Measurements from ENCODE around the gene LTBP4. TPM values are rescaled to one million over a fixed set of nuclear protein-coding genes. Genes with fewer than 3 reads are reported as not detected.

Gene LTBP4
- total and polyA plus RNA-seq, 2 of the 13 experiments (the other 11 are each of a cell fraction or from before 2014, with no cell fraction given) = 0.86 to 2.3 TPM

DNA sequence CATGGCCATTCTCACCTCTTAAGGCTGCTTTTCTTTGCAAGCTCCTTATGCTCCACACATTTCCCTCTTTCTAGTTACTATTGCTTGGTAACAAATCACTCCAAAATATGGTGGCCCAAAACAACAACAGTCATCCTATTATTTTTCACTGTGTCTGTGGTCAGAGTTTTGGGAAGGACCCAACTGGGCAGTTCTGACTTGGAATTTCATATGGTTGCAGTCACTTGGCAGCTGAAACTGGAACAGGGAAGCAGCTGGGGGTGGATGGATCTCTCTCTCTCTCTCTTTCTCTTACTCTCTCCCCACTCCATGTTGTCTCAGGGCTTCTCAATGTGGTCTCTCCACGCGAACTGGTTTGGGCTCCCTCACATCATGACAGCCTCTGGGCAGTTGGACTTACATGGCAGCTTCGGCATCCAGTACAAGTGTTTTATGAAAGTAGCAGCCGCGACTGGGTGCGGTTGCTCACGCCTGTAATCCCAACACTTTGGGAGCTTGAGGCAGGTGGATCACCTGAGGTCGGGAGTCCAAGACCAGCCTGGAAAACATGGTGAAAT is 49.7 kb downstream of the LTBP4 start:
- TF ChIP-seq KMT2B (CRISPR knock-in tag; IDR thresholded peaks at IDR 0.05) = no peak
- no peak for TF ChIP-seq ATF1 (CRISPR knock-in tag; IDR thresholded peaks at IDR 0.05)
- TF ChIP-seq HOXA3 (CRISPR knock-in tag; IDR thresholded peaks at IDR 0.05) = no peak
- TF ChIP-seq ZNF136 (CRISPR knock-in tag; IDR thresholded peaks at IDR 0.05; ENCODE audit: low read depth) = no peak
- TF ChIP-seq ZSCAN30 (CRISPR knock-in tag; IDR thresholded peaks at IDR 0.05) = no peak
- no peak for TF ChIP-seq ARNT2 (CRISPR knock-in tag; IDR thresholded peaks at IDR 0.05; ENCODE audit: low read depth)
- TF ChIP-seq ZNF83 (CRISPR knock-in tag; IDR thresholded peaks at IDR 0.05; ENCODE audit: borderline replicate concordance) = no peak
- no peak for TF ChIP-seq NFIC (IDR thresholded peaks at IDR 0.05; ENCODE audit: low read length)
- TF ChIP-seq, protein P1, sequence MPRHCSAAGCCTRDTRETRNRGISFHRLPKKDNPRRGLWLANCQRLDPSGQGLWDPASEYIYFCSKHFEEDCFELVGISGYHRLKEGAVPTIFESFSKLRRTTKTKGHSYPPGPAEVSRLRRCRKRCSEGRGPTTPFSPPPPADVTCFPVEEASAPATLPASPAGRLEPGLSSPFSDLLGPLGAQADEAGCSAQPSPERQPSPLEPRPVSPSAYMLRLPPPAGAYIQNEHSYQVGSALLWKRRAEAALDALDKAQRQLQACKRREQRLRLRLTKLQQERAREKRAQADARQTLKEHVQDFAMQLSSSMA (CRISPR knock-in tag; IDR thresholded peaks at IDR 0.05) = no peak
- TF ChIP-seq BHLHE40 (IDR thresholded peaks at IDR 0.05; ENCODE audit: low read length) = no peak
- TF ChIP-seq, protein P2, sequence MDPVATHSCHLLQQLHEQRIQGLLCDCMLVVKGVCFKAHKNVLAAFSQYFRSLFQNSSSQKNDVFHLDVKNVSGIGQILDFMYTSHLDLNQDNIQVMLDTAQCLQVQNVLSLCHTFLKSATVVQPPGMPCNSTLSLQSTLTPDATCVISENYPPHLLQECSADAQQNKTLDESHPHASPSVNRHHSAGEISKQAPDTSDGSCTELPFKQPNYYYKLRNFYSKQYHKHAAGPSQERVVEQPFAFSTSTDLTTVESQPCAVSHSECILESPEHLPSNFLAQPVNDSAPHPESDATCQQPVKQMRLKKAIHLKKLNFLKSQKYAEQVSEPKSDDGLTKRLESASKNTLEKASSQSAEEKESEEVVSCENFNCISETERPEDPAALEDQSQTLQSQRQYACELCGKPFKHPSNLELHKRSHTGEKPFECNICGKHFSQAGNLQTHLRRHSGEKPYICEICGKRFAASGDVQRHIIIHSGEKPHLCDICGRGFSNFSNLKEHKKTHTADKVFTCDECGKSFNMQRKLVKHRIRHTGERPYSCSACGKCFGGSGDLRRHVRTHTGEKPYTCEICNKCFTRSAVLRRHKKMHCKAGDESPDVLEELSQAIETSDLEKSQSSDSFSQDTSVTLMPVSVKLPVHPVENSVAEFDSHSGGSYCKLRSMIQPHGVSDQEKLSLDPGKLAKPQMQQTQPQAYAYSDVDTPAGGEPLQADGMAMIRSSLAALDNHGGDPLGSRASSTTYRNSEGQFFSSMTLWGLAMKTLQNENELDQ (CRISPR knock-in tag; IDR thresholded peaks at IDR 0.05; ENCODE audit: borderline replicate concordance) = no peak
- TF ChIP-seq, protein P3, sequence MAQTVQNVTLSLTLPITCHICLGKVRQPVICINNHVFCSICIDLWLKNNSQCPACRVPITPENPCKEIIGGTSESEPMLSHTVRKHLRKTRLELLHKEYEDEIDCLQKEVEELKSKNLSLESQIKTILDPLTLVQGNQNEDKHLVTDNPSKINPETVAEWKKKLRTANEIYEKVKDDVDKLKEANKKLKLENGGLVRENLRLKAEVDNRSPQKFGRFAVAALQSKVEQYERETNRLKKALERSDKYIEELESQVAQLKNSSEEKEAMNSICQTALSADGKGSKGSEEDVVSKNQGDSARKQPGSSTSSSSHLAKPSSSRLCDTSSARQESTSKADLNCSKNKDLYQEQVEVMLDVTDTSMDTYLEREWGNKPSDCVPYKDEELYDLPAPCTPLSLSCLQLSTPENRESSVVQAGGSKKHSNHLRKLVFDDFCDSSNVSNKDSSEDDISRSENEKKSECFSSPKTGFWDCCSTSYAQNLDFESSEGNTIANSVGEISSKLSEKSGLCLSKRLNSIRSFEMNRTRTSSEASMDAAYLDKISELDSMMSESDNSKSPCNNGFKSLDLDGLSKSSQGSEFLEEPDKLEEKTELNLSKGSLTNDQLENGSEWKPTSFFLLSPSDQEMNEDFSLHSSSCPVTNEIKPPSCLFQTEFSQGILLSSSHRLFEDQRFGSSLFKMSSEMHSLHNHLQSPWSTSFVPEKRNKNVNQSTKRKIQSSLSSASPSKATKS (CRISPR knock-in tag; IDR thresholded peaks at IDR 0.05) = no peak
- TF ChIP-seq, protein P4, sequence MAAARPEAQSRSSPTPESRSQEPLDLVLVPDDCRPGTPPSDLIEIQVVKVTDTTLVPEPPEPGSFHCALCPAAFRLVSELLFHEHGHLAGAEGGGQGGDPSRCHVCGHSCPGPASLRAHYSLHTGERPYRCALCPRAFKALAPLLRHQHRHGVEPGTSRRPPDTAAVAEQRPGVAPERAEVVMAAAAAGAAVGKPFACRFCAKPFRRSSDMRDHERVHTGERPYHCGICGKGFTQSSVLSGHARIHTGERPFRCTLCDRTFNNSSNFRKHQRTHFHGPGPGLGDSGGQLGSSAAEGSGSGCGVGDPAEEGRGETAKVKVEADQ (CRISPR knock-in tag; IDR thresholded peaks at IDR 0.05; ENCODE audit: borderline replicate concordance) = no peak
- TF ChIP-seq ZNF451 (CRISPR knock-in tag; IDR thresholded peaks at IDR 0.05) = no peak
- TF ChIP-seq PRMT3 (CRISPR knock-in tag; IDR thresholded peaks at IDR 0.05; ENCODE audit: borderline replicate concordance, low read depth) = no peak
- TF ChIP-seq ATM (IDR thresholded peaks at IDR 0.05; ENCODE audit: borderline replicate concordance) = no peak
- TF ChIP-seq MEF2D (CRISPR knock-in tag; IDR thresholded peaks at IDR 0.05) = no peak
- CTCF ChIA-PET (ENCODE audit: low intra/inter-chr PET ratio, low total read pairs) = no interaction called here
- no peak overlapping the region for H3K4me3 ChIP-seq (replicated peaks in 1 of 3; ENCODE audit: insufficient read depth in 1 of 3, low read depth in 2 of 3, low read length in 3 of 3)
- FAIRE-seq (no peak), DNase-seq (ENCODE audit: low spot score) (no peak), ATAC-seq (no peak)
- H3K9me3 ChIP-seq (ENCODE audit: low read length) = no peaks in the 10 kb centered on the region
- POLR2A ChIA-PET = no interaction called here
- no peaks in the 10 kb centered on the region for H3K79me2 ChIP-seq (ENCODE audit: insufficient read depth, low read length)
- WGBS (ENCODE audit: low lambda C conversion rate) = 80% methylated on average over 8 of the region's 8 CpGs
- H3K4me2 ChIP-seq (ENCODE audit: low read depth, low read length) = no peak overlapping the region
- H4K20me1 ChIP-seq (ENCODE audit: insufficient read depth, low read length) = no peaks in the 10 kb centered on the region
- H3K27ac ChIP-seq (ENCODE audit: extremely low read length, insufficient read depth, low read length) = no peak overlapping the region
- in situ Hi-C loops (cut with HindIII; ENCODE audit: extremely low pct_ligation_motif_present, low pct_unique_long_range_greater_than_20kb) (loop anchor here (25.0 kb wide), 1 partner anchor 486 kb away; no protein-coding TSS in a partner anchor), intact Hi-C loops (cut with micrococcal nuclease; ENCODE audit: unreplicated experiment) (no loop called here)
- H3K9ac ChIP-seq (ENCODE audit: insufficient read depth, low read depth, low read length) = no peak overlapping the region
- no peaks in the 10 kb centered on the region for H3K36me3 ChIP-seq (replicated peaks in 1 of 2; ENCODE audit: control insufficient read depth in 1 of 2, insufficient read depth in 2 of 2, low read length in 2 of 2)
- BruUV-seq (replicated peaks) = no TSS peak
- peaks cover 12% of the 10 kb centered on the region; the same call in 1 of the 2 replicates for H3K4me1 ChIP-seq (ENCODE audit: insufficient read depth, low read length)
- H3K27me3 ChIP-seq (ENCODE audit: control insufficient read depth in 1 of 2, insufficient read depth in 2 of 2, low read length in 2 of 2) = peaks cover 0 to 13% of the 10 kb centered on the region in 2 experiments; a peak in 2 of 5 replicates
- H2AFZ ChIP-seq (ENCODE audit: low read length) = no peak overlapping the region

Data from HepG2 (cell line).